GM19395 (cell line): ENCODE data around the gene ATAD3B.
"Not testable (repeated sequence)": the region's sequence is repeated elsewhere in the genome, so short reads cannot be mapped to it uniquely, and the experiment has no call there.

Experiments used
- ATAC-seq: cut with Tn5 transposase; IDR thresholded peaks from one replicate; pipeline ENCODE4 v1.9.1; 2021; ENCODE audit warnings: mild to moderate bottlenecking, moderate library complexity; ENCODE audit not compliant: unreplicated experiment

The ATAD3B gene

GRCh38 chr1:1450616-1451015 is 20.9 kb upstream of the ATAD3B start:
- ATAC-seq: not testable (repeated sequence)

- ATAC-seq: no peak
Observed at GRCh38 chr1:1451696-1452364, 19.7 kb upstream of the ATAD3B start.

GRCh38 chr1:1452365-1452739 is 19.2 kb upstream of the ATAD3B start:
- not testable (repeated sequence) for ATAC-seq

GRCh38 chr1:1452882-1453281 is 18.7 kb upstream of the ATAD3B start:
- no peak for ATAC-seq

- not testable (repeated sequence) for ATAC-seq
Observed at GRCh38 chr1:1454286-1455056, 17.1 kb upstream of the ATAD3B start.

GRCh38 chr1:1455366-1455884 is 16.1 kb upstream of the ATAD3B start:
- no peak for ATAC-seq

GRCh38 chr1:1455934-1456333 is 15.6 kb upstream of the ATAD3B start:
- not testable (repeated sequence) for ATAC-seq

- ATAC-seq: not testable (repeated sequence)
Observed at GRCh38 chr1:1456683-1457255, 14.8 kb upstream of the ATAD3B start.

GRCh38 chr1:1459156-1459555 is 12.4 kb upstream of the ATAD3B start:
- not testable (repeated sequence) for ATAC-seq

GRCh38 chr1:1459711-1460110 is 11.9 kb upstream of the ATAD3B start:
- ATAC-seq: not testable (repeated sequence)

- no peak for ATAC-seq
Observed at GRCh38 chr1:1460540-1461130, 10.9 kb upstream of the ATAD3B start.

GRCh38 chr1:1461721-1462317 is 9.7 kb upstream of the ATAD3B start:
- no peak for ATAC-seq

GRCh38 chr1:1462318-1462966 is 9.1 kb upstream of the ATAD3B start:
- no peak for ATAC-seq

- no peak for ATAC-seq
Observed at GRCh38 chr1:1463312-1463711, 8.3 kb upstream of the ATAD3B start.

GRCh38 chr1:1468196-1468985 is 3.2 kb upstream of the ATAD3B start:
- not testable (repeated sequence) for ATAC-seq

GRCh38 chr1:1470626-1471388 is 758 bp upstream of the ATAD3B start:
- ATAC-seq: no peak

- ATAC-seq: peak; percentile 15
Observed at GRCh38 chr1:1472053-1472876, 700 bp downstream of the ATAD3B start.

GRCh38 chr1:1476011-1476410 is 4.4 kb downstream of the ATAD3B start:
- not testable (repeated sequence) for ATAC-seq
